NCI-H2029 (cell line): Measurements from ENCODE around the gene NDUFS8.
A peak's percentile ranks its signal among the peaks of the same experiment; 100 is the strongest.

ENCODE experiments used
- DNase-seq: peaks from one replicate; lab custom pipeline; 2025; lab: John Stamatoyannopoulos, UW

NDUFS8 gene

DNA sequence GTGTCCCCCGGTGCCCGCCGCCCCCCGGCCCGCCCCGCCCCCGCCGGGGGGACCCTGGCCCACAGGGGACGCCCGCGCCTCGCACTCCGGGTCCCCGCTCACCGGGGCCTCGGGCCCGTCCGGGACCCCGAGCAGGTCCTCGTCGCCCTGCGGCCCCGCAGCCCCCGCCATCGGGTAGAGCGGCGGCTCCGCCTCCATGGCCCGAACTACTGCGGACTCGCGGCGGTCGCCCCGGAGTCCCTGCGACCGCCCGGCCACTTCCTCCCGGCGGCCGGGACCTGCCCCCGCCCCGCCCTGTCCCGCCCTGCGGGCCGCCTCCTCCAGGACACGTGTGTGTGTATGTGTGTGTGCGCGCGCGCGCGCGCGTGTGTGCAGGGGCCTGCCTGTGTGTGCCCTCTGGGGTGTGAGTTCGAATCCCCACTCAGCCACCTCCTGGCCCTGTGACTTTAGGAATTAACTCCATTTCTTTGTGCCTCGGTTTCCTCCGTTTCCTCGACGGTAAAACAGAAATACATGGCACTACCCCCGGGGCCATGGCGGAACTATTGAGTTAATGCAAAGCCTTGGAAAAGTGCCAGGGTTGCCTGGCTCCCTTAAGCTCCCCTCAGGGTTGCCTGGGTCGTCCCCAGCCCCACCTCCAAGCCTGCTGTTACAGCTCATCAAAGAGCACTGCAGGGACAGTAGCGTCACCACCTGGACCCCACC is 26.5 kb upstream of the NDUFS8 start, which contains the start of gene UNC93B1:
TSS of gene UNC93B1 (minus strand) at position 252 of the 705 bp plus-strand sequence. CDS start at position 198, 54 bp downstream.
- DNase-seq: peak; percentile 78

- DNase-seq: no peak
These were observed 25.7 kb upstream of the NDUFS8 start for GRCh38 chr11:68004551-68005335.

GRCh38 chr11:68006606-68007166 is 23.8 kb upstream of the NDUFS8 start:
- no peak for DNase-seq

DNA sequence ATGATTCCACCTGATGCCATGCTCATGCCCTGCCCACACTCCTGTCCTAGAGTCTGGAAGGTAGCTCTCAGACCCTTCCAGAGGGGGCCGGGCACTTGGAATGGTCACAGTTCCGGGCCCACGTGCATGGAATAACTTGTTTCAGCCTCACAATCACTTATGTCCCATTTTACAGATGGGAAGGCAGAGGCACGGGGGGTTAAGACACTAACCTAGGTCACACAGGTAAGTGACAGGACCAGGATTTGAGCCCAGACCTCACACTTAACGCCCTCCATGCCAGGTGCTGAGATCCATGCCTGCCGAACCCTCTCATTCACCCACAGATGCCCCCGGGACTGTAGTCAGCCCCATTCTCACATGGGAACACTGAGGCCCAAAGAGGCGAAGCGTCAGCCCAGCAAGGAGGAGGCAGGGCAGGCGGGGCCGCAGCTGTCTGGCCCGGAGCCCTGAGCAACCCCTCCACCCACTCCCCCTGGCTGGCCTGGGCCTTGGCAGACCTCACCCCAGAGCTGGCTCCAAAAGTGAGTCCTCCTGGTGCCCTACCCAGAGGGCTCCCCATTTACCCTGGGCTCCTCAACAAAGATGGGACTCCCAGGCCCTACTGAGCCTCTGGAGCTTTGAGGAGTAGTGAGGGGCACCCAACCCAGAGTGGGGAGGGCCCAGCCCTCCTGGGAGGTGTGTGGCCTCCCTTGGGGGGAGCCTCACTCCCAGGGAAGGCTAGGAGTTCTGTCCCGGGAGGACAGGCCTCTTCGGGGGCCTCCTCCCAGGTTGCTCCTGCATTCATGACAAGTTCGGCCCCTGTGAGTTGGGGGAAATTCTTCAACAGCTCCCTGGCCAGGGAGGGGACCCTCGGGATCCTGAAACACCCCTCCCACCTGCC is 22.7 kb upstream of the NDUFS8 start:
- DNase-seq: no peak

- DNase-seq: peak; percentile 57
These were observed 21.8 kb upstream of the NDUFS8 start for GRCh38 chr11:68008381-68009337.

DNA sequence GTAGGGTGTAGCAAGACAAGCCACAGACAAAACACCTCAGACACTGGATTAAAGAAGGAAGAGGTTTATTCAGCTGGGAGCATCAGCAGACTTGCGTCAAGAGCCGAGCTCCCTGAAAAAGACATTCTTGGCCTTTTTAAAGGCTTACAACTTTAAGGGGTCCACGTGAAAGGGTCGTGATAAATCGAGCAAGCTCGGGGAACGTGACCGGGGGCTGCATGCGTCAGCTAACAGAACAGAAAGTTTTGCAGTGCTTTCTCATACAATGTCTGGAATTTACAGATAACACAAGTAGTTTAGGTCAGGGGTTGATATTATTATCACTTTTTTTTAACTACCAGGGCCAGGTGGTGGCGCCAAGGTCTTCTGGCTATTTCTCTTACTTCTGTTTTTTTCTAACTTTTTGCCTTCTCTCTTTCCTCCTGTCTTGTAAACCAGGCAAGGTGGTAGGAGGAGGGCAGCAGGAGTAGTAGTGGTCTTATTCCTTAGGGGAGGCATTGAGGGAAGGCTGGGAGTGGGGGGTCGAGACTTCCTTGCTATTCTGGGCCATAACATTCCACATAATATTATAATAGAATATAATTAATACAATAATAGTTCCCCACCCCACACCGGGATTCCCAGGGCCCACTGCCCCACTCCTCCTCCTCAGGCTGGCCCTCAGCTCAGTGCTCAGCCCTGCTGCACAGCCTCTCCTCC is 20.9 kb upstream of the NDUFS8 start:
- no peak for DNase-seq

DNA sequence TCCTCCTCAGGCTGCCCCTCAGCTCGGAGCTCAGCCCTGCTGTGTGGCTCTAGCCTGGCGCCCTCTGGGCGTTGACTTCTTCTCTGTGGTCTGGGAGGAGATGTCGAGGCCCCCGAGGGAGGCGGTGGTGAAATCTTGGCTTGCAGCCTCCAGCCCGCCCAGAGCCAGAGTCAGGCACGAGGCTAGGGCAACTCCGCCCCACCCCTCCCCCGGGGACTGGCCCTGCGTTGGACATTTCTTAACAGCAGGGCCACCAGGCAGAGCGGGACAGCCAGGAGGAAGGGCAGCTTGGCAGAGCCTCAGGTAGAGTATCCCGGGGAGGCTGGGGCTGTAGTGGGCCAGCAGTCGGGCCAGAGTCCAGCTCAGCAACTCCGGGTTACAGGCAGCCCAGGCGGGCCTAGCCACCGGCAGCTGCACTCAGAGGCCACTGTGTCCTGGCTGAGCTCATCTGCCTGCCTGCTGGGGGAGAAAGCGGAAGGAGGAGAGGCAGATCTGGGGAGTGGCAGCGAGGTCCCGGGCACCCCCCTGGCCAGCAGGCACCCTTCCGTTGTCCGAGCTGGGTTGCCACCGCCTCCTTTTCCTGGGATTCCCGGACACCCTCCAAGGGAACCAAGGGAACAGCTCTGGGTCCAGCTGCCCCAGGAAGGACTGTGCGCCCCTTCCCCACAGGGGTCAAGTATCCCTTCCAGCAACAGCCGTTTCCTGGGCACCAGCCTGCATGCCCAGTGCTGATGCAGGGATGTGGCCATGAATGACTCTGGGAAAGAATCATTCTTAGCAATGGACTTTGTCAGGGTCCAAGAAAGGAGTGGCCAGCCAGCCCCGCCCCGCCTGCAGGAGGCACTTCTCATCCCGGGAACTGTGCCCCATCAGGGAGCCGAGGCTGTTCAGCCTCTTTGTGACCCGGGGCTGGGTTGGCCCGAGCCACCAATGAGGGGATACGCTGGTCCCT is 20.1 kb upstream of the NDUFS8 start, which contains the start of gene ALDH3B1:
TSS of gene ALDH3B1 (plus strand) at position 238 of the 952 bp plus-strand sequence. CDS start 4,971 bp downstream, outside the sequence.
- no peak for DNase-seq

GRCh38 chr11:68011051-68011943 is 19.2 kb upstream of the NDUFS8 start:
- no peak for DNase-seq

DNA sequence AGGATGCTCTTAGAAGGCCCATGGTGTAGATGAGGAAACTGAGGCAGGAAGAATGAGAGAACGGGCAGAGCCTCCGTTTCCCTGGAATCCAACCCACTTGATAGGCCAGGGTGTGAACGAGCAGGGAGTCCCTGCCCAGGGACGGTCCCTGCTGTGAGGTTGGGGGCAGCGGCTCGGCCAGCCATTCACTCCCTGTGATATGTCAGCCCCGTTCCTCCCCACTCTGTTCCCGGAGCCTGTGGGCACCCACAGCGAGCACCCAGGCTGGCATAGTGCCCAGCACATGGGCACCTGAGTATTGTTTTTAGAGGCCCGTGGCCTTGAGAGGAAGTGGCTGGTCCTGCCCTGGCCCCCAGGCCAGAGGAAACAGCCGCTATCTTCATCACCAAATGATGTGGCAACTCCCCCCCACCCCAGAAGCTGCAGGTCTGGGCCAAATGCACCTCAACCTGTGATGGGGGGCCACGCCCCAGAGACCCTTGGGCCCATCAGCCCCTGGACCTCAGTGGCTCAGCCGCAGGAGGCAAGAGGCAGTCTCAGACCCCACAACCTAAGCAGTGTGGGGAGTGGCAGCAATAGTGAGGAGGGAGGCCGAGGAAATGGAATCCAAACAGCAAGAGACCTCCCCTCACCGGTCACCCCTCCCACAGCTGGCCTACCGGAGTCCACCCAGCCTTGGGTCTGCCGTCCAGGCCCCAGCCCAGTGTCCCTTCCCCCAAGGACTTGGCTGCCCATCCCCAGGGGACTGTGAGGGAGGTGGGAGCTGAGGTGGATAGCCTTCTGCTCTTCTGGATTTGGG is 18.2 kb upstream of the NDUFS8 start:
- DNase-seq: no peak

GRCh38 chr11:68012843-68013610 is 17.5 kb upstream of the NDUFS8 start:
- no peak for DNase-seq

DNA sequence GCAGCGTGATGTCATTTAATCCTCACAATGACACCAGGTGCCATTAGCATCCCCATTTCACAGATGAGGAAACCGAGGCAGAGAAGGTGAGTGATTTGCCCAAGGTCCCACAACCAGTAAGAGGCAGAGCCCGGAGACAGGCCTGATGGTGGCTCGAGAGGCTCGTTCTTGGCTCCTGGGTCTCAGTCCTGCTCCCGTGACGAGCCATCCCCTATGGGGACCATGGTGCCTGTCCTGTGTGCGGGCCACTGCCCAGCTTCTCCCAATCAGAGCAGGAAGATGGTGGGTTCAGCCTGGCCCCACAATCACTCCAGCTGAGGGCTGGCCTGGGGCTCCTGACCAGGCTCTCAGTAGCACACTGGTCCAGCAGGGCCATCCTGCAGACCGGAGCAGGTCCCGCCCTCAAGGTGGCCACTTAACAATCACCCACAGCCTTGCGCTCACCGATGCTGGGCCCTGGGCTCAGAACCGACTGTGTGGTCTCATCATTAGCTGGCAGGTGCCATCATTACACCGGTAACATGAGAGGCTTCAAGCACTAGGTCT is 16.8 kb upstream of the NDUFS8 start:
- no peak for DNase-seq

- peak; percentile 62 for DNase-seq
These were observed 16.1 kb upstream of the NDUFS8 start for GRCh38 chr11:68014157-68014946.

DNA sequence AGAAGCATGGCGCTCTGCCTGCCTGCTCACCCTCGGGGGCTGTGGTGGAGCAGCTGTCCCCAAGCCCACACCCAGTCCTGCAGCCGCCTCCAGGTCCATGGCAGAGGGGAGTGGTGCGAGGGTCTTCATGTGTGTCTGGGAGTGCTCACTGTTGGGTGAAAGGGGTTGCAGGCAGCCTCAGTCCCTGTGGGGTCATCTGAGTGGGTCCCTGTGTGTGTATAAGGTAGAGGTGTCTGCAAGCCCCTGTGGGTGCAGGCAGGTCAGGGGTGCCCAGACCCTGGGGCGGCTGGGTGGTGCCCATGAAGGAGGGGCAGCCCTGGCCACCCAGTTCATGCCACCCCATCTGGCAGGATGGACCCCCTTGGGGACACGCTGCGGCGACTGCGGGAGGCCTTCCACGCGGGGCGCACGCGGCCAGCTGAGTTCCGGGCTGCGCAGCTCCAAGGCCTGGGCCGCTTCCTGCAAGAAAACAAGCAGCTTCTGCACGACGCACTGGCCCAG is 15.5 kb upstream of the NDUFS8 start:
- DNase-seq: no peak

- no peak for DNase-seq
These were observed 15.0 kb upstream of the NDUFS8 start for GRCh38 chr11:68015467-68015866.
